Activated naive CD4-positive, alpha-beta T cell treated with anti-CD3 and anti-CD28 coated beads, Interleukin-2, amount 50 U/mL, for 72 hours (primary cell): Measurements from ENCODE around the gene PRORP. TPM values are rescaled to one million over a fixed set of nuclear protein-coding genes. Genes with fewer than 3 reads are reported as not detected.
A peak's percentile ranks its signal among the peaks of the same experiment; 100 is the strongest.

Source experiments
- ATAC-seq, 2 donors: fragments of 150-1000 bp; cut with Tn5 transposase; 2 replicates each; pipeline ENCODE4 v1.10.0; 2021; ENCODE audit warnings: mild to moderate bottlenecking in 2 of 2, moderate library complexity in 2 of 2
- DNase-seq, 2 donors: peaks; one replicate each; pipeline ENCODE4 v3.0.0; 2021 to 2022; ENCODE audit warnings: low spot score in 2 of 2
- H3K27ac Mint-ChIP-seq, 2 donors: one replicate each; pipeline ENCODE4 v1.8.0; 2022; ENCODE audit warnings: mild to moderate bottlenecking in 2 of 2, mixed read lengths in 2 of 2
- H3K36me3 Mint-ChIP-seq, 2 donors: one replicate each; pipeline ENCODE4 v1.8.0; 2022; ENCODE audit warnings: mixed read lengths in 2 of 2
- H3K9me3 Mint-ChIP-seq, 2 donors: one replicate each; pipeline ENCODE4 v1.8.0; 2022; ENCODE audit warnings: mixed read lengths in 2 of 2
- total RNA-seq, 2 donors: library from RNA; stranded (reverse); gene quantifications; one replicate each; pipeline ENCODE4 v1.2.3, GENCODE V29; 2022

PRORP gene
- total RNA-seq, 2 donors from 2014 or later: 49.3 to 51.9 TPM

- ATAC-seq (no peak), DNase-seq (no peak)
- Mint-ChIP-seq H3K9me3 (no peaks in the 10 kb centered on the region), H3K36me3 (peaks cover 8 to 17% of the 10 kb centered on the region in 2 donors), H3K27ac (no peak overlapping the region)
Observed at GRCh38 chr14:35158951-35159653, 36.8 kb downstream of the PRORP start.

GRCh38 chr14:35159742-35160409 is 37.5 kb downstream of the PRORP start:
- peak; percentile 69 to 96 for ATAC-seq
- H3K36me3 Mint-ChIP-seq: peaks cover 8 to 17% of the 10 kb centered on the region in 2 donors
- H3K9me3 Mint-ChIP-seq: no peaks in the 10 kb centered on the region
- no peak for DNase-seq
- H3K27ac Mint-ChIP-seq: peak overlapping the region in 1 of 2 donors; percentile 75

GRCh38 chr14:35161231-35161630 is 38.9 kb downstream of the PRORP start:
- ATAC-seq (peak; percentile 65 to 74), DNase-seq (no peak)
- H3K36me3 Mint-ChIP-seq: peaks cover 8 to 17% of the 10 kb centered on the region in 2 donors

GRCh38 chr14:35163384-35163783 is 41.0 kb downstream of the PRORP start:
- H3K9me3 Mint-ChIP-seq: no peaks in the 10 kb centered on the region
- H3K27ac Mint-ChIP-seq: no peak overlapping the region
- ATAC-seq (no peak), DNase-seq (no peak)
- peaks cover 8 to 17% of the 10 kb centered on the region in 2 donors for H3K36me3 Mint-ChIP-seq

More at GRCh38 chr14:35161231-35161630, 38.9 kb downstream of the PRORP start:
- Mint-ChIP-seq H3K27ac (no peak overlapping the region), H3K9me3 (no peaks in the 10 kb centered on the region)

GRCh38 chr14:35164849-35165248 is 42.5 kb downstream of the PRORP start:
- Mint-ChIP-seq H3K27ac (no peak overlapping the region), H3K36me3 (peaks cover 5 to 14% of the 10 kb centered on the region in 2 donors), H3K9me3 (peaks cover 0 to 4% of the 10 kb centered on the region in 2 donors)
- no peak for DNase-seq
- no peak for ATAC-seq

DNA sequence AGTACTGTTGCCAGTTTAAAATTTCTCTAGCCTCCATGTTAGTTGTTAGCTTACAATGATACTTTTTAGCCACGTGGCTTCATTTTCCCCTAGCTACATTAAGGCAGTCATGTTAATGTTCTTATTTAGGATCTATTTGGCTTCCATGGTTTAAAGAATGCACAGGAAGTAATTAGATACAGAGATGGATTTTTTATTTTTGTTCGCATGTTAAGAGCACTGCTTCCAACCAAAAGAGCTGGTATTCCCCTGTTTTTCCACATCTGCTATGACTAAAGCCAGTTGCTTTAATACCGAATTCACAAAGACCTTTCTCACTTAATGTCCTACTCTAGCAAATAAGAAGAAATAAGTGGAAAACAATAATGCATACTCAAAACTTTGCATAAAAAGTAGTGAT is 45.1 kb downstream of the PRORP start:
- no peak overlapping the region for H3K27ac Mint-ChIP-seq
- H3K9me3 Mint-ChIP-seq: peaks cover 0 to 4% of the 10 kb centered on the region in 2 donors
- peaks cover 5 to 6% of the 10 kb centered on the region in 2 donors for H3K36me3 Mint-ChIP-seq
- ATAC-seq (no peak), DNase-seq (no peak)

Other genes starting within 250 kb of the PRORP start
- gene BAZ1A, start 247.2 kb upstream of the PRORP start, total RNA-seq: 10 to 100 TPM; 61.0 to 71.7 TPM
- 100 to 1,000 TPM in 1 of 2 donors, 10 to 100 TPM in 1; 96.4 to 117 TPM for gene SRP54, start 139.6 kb upstream of the PRORP start, total RNA-seq
- gene FAM177A1, start 76.3 kb upstream of the PRORP start, total RNA-seq: 10 to 100 TPM; 44.3 to 64.5 TPM
- 10 to 100 TPM; 40.3 to 57.2 TPM for gene PPP2R3C, start 562 bp upstream of the PRORP start, total RNA-seq
- 100 to 1,000 TPM; 293 to 408 TPM for gene PSMA6, start 169.8 kb downstream of the PRORP start, total RNA-seq